SIG-M5 treated with dmso at 0.1 percent for 504 hours (cell line): Measurements from ENCODE around the gene CIROP.

Source experiments
- DNase-seq: peaks from one replicate; lab custom pipeline; 2025; ENCODE audit not compliant: unreplicated experiment; lab: John Stamatoyannopoulos, UW

The CIROP gene

DNA sequence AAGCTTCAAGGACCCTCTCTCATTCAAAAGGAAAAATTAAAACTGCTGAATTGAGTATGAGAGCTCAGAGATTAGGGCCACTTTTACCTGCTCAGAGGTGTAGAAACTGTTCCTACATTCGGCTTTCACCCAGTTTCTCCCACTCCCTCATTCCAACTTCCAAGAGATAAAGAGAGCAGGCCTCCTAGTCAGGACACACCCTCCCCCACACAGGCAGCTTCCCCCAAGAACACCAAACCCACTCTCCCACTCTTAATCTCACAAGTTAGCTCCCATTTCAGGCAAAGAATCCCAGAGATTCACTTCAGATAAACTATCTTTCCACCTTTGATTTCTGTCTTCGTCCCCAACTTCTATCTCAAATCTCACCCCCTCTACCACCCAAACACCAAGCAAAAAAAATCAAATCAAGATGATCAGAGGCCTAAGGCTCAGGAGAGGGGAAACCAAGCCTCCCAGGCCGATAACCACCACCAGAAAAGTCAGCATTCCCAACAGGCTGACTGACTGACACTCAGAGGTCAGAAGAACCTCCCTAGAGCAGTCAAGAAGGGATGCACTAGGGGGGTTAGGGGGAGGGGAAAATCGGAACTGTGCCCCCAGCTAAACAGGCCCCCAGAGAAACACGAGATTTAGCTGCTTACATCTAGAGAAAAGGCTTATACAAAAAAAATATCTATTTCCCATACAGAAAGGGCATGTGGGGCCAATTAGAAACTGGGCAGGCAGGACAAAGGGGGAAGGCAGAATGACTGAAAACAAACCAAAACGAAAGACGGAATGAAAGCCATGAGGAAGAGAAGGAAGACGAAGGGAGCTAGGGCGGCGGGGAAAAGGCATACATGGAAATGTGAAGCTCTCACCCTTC is 34.3 kb downstream of the CIROP start:
- DNase-seq: no peak

DNA sequence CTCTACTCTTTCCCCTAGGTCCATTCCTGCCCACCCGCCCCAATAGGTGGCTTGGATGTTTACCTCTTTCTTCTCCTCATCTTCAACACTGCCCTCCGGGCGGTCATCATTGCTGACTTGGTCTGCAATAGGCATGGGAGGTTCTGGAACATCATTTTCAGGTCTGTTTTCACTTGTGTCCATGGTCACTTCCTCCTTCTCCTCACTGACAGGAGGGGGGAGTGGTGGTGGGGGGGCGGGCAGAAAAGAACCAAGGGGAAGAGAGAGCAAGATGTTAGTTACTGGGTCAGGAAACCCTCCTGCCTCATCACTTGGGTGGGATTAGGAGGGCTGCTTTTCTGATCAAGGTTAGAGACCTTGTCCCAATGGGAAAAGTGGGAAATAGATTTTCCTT is 35.4 kb downstream of the CIROP start:
- no peak for DNase-seq

DNA sequence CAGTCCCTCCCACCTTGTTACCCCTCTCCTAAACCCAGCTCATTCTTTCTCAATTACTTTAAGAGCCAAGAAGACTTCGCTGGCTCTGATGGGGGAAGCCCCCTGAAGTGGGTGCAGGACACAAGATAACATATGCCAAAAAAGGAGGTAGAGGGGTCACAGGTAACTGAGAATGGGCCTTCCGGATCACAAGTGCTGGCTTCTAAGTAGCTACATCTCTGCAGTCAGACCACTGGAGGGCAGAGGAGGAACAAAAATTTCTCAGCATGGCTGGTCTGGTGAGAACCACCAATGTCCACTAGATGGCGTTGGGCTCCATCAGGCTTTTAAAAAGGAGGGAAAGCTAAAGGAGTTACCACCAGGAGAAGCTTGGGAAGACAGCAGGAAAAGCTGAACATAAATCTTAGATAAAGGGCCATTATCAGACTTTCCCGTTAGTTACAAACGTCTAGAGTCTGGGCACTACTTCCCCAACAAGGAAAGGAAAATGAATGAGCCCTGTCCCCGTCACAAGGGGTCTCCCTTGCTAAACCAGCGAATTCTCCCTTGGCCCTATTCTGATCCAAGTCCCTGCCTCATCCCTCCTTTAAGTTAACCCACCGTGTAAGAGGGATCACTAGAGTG is 35.9 kb downstream of the CIROP start:
- DNase-seq: no peak

DNA sequence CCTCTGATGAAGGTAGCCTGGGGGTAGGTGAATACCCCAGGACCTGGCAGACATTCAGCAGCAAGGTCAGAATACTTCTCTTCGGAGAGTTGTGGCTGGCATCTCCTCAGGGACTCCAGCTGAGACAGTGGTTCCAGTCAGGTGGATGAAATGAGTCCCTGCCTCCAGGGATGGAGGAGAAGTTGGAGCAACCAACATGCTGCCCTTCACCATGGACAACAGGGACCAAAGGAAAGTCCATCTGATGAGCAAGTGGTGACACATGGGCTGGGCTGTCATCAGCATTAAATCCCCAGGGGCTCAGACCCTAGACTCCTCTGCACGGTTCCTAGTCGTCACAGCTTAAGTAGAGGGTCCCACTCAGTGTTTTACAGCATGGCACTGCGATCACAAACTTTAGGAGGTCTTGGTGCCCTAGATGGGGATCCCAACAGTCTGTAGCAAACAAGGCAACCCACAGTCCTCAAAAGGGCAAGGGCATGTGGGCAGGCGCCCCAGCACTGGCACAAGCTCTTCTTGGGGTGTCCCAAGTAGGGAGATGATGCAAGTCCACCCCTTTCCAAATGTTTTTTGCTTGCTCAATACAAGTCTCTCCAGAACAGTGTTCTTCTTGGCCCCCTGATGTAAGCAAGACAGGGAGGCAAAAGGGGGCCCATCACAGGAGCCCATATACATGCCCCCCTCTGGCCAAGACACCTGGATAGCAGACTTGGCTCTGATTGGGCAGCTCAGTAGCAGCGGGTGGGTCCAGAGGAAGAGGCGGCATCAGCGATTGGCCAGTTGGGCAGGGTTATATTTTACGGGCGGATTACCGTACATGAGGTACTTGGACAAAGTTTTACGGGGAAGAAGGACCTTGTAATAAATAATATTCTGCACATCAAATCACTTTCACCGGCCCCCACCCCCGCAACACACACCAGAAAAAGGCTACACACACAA is 36.7 kb downstream of the CIROP start:
- DNase-seq: no peak

DNA sequence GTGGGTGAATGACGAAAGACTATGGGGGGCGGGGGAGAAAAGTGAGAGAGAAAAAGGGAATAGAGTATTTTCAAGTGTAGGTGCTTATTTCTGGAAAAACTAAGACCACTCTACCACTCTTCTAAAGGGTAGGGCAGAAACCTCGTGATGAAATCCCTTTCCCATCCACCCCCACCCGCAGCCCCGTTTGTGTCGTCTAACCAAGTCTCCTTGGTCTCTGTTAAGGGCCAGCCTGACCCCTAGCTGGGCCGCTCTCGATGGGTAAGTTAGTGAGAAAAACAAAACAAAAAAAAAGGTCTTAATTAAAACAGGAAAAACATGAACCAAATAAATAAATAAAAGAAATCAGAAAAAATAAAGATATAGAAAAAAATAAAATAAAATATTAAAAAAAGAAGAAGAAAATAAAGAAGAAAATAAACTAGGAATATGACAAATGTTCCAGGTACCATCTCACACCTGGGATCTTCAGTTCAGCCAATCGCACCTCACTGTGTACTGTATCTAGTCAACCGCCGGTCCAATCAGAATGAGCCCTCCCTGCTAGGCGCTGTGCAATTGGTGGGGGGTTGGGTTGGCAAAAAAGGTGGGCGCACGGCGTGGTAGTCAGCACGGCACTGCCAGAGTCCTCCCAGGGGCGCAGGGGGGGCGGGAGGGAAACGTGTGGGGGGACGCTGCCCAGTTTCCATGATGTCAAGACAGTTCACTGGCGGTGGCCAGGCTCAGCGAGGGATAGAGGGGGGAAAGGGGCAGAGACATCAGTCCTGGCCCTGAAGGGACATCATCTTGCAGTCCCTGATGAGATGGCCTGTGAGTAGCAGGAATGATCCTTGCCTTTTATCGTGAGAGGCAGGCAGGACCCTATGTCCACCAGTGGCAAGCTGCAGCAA is 37.7 kb downstream of the CIROP start:
- no peak for DNase-seq

DNA sequence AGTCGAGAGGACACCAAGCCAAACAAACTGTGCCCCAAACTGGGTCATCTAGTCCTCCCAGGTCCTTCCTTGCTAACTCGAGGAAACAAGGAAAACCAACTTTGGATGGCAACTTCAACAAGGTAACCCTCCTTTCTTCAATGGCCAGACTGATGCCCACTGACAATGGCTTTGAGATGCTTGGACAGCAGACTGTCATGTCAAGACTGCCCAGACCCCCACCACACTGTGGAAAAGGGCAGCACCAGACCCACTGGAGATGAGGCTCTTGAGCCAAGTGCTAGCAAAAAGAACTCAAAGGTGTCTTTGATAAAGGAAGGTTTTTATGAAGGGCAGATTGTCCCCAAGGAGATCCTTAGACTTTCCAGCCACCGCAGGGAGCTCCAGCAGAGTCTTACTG is 38.4 kb downstream of the CIROP start:
- no peak for DNase-seq

DNA sequence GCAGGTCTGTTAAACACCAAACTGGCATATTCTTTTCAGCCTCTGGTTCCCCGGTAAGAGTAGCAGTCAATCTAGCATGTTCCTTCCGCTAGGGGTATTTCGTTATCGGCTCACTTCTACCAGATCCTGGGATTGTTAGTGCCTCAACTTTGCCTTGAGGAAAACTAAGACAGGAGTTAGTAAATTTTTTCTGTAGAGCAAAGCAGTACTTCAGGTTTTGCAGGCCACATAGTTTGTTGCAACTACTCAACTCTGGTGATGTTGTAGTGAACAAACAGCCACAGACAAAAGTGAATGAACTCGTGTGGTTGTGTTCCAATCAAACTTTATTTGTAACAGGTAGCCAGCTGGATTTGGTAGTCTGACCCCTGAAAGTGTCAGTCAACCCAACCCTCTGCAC is 41.2 kb downstream of the CIROP start:
- DNase-seq: no peak

DNA sequence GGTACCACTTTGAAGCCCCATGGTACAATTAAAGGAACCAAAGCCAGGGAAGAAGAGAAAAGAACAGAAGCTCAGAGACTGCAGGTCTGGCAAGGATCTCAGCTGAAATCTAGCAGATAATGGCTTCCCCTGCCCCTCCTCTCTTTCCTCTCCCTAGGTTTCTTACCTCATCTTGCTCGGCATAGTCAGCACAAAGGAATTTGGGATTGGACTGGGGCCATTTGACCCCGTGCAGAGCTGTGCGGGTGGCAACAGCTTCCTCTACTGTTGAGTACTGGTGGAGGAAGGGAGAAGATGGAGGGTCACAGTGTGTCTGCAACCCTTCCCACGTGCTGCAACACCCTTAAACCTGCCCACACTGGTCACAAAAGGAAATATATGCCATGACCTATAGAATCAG is 42.8 kb downstream of the CIROP start:
- DNase-seq: no peak

DNA sequence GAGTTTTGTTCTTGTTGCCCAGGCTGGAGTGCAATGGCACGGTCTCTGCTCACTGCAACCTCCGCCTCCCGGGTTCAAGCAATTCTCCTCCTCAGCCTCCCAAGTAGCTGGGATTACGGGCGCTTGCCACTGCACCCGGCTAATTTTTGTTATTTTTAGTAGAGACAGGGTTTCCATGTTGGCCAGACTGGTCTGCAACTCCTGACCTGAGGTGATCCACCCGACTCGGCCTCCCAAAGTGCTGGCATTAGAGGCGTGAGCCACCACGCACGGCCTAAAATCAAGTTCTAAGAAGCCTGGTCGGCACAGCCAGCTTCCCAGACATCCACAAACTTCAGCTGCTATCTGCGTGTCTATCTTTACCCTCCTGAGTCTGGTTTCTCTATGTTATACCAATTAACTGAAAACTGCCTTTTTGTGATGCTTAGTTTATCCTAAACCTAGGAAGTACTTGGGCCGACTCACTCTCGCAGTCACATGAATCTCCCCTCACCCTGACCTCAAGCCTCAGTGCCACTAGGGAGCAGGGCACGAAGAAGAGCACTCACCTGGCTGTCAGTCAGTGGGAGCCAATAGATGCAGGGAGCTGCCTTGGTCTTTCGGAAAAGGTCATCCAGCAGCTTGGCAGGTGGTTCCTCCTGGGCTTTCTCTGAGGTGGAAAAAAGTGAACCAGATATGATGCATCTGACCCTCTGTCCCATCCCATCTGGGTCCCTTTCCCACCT is 44.1 kb downstream of the CIROP start:
- DNase-seq: no peak

DNA sequence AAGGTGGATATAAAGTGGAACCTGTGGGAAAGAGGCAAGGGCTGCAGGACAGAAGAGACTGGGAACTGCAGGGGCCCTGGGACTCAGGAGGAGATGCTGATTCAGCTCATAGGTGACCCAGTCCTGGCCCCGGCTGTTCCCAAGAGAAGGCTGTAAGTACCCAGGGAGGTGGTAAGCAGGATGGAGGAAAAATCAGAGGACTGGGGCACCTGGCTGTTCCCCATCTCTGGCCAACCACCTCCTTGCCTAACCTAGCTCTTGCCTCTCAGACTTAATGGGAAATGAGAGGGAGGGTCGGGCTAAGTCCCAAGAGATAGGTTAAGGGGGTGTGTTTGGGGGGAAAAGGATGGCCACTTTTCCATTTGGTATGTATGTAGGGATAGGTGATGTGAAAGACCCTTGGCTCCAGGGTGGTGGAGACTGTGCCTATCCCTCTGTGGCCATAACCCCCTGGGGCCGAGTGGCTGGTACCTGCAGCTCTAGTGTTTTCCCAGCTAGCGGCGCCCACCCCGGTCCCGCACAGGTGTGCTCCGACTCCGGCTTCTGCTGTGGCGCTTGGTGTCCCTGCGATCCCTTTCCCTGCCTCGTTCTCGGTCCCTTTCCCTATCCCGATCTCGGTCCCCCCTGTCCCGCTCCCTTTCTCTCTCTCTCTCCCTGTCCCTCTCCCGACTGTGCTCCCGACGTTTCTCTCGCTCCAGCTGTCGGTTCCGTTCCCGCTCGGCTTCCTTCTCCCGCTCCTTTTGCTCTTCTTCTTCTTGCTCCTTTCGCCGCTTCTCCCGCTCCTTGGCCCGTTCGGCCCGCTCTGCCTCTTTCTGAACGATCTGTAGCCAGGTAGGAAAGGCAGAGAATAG is 45.9 kb downstream of the CIROP start:
- DNase-seq: no peak

DNA sequence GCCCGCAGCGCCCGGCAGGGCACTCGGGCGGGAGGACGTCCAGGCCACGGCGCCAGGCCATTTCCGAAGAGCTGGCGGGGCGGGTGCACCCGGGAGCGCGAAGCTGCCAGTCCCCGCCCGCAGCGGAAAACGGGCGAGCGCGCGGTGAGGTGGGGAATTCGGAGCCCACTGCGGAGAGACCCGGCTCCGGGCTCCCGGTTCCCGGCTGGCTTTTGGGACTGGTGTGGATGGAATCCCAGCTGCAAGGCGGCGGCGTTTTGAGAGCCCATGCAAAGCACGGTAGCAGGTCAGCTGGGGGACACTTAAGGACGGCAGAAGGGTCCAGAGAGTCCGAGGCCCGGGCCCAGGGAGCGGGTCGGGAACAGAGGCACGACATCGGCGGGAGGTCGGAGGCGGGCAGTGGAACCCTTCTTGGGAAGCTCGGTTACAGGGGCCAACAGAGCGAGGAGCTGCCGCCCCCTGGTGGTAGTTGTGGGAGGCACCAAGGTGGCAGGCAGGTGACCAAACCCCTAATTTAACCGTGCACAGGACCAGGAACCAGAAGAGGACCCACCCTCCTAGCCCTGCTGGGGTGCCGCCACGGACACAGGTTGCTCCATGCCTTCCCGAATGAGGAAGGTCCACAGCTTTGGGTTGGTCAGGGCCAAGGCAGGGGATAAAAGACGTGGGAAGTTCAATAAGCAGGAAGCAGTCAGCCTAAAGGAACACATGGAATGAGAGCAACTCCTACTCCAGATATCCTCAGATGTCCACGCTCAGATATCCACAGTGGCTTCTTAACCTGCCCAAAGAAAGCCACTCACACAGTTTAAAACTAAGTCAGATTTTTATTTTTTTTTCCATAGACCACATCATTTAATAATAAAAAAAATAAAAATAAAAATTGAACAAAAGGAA is 46.8 kb downstream of the CIROP start:
- DNase-seq: no peak

DNA sequence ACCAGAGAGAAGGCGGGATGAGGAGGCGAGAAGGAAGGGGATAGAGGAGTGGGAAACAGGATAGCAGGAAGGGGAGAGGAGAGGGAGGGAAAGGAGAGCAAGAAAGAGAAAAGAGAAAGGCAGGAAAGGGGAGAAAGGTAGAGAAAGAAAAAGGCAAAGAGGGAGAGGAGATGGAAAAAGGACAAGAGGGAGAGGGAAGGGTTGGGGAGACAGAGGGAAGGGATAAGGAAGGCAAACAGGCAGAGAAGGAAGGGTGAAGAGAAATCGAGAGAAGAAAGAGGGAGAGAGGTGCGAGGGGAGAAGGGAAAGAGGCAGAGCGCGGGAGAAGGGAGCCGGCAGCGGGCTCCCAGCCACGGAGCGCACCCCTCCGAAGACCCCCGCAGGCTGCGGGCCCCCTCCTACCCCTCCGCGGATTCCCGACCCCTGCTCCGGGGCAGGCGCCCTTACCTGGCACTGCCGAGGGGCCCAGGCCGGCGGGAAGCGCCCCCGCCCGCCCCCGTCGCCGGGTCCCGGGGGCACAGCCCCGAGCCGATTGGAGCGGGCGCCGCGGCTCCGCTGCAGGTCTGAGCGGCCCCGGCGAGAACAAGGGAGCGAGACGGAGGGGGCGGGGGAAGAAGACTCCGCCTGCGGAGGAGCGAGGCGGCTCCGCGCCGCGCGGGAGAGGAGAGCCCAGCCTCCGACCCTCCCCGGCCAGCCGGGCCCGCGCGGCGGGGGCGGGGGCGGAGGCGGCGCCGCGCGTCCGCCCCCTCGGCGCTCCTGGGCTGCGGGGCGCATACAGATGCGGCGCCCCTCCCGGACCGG is 47.6 kb downstream of the CIROP start, which contains the start of gene CDH24:
Gene CDH24 (minus strand): TSS at position 565 of the 801 bp plus-strand sequence. CDS start 1,787 bp downstream, outside the sequence.
- no peak for DNase-seq

DNA sequence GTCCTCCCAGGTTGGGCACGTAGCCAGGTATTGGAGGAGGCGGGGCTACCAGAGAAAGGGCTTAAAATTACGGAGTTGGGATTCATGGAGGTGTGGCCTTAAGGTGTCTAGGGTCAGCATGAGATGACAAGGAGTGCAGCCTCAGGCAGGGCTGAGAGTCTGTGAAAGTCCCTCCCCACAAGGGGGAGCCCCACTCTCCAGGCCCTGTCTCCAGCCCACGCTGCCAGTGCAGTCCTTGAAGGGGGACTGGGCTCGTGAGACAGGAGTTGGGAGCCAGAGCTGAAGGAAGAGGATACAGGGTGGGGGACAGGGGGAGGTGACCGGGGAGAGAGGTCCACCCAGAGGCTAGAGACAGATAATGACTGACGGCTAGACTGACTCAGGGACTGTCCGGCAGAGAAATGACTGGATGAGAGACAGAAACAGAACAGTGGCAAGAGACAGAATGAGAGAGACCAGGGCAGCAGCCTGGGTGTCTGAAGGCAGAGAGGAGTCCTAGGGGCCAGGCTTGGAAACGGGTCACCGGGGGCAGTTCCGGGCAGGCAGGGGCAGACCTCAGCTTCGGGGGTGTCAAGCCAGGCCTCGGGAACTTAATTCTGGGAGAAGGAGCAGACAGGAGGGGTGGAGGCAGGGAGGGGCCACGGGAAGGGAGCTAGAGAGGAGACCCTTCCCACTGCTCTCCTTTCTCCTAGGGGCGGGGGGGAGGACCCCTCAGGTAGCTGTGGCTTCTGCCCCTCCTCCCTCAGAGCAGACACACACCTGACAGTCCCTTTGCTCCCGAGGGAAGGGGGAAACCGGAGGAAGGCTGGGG is 48.4 kb downstream of the CIROP start:
- no peak for DNase-seq

DNA sequence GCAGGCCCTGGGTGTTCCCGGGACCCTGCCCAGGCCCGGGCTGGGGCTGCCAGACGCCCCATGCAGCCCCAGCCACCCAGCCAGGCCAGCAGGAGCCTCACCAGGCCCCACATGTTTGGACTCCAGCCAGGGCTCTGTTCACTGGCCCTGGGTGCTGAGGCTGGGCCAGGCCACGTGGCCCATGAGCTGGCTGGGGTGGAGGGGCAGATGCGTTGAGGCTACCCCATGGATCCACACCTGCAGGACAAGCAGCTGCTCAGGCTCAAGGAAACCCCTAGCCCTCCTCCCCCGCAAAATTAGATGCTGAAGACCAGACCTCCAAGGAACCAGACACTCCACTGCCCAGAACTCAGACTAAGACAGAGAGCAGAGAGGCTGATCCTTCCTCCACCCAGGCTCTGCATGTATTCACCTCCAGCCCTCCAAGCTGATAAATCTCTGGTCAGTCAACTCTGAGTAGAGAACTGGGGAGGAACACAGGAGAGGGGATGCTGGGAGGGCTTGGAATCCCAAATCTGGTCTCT is 49.1 kb downstream of the CIROP start:
- DNase-seq: no peak

DNA sequence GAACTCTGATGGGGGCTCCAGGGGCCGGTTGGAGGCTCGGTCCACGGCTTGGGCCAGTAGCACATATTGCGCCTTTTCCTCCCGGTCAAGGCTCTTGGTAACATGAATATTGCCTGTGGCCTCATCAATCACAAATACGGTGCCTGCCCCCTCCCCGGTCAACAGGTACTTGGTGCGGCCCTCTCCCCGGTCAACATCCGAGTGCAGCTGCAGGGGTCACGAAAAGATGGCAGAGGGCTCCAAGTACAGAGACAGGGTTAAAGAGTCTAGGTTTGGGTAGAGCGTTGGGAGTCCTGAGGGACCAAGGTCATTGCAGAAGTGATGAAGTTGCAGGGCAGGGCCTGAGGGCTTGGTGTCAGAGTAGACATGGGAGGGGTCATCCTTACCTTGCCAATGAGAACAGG is 49.6 kb downstream of the CIROP start:
- no peak for DNase-seq
